Effector memory CD8-positive, alpha-beta T cell (primary cell): Measurements from ENCODE around the gene DOK3.
A peak's percentile ranks its signal among the peaks of the same experiment; 100 is the strongest.

Experiments used
- ATAC-seq: fragments of 150-1000 bp; cut with Tn5 transposase; replicated peaks from 2 replicates; pipeline ENCODE4 v1.10.0; 2021; ENCODE audit warnings: mild to moderate bottlenecking, moderate library complexity
- DNase-seq, 3 experiments: peaks; one replicate each; pipeline ENCODE4 v3.0.0; 2021
- H3K27ac Mint-ChIP-seq, 2 donors: one replicate each; pipeline ENCODE4 v1.8.0; 2022; ENCODE audit warnings: mild to moderate bottlenecking in 2 of 2, mixed read lengths in 2 of 2, moderate library complexity in 2 of 2
- H3K27me3 Mint-ChIP-seq, 2 donors: one replicate each; pipeline ENCODE4 v1.8.0; 2022; ENCODE audit warnings: mixed read lengths in 2 of 2
- H3K36me3 Mint-ChIP-seq: one replicate; pipeline ENCODE4 v1.8.0; 2022; ENCODE audit warnings: mild to moderate bottlenecking, moderate library complexity, mixed read lengths; ENCODE audit not compliant: insufficient read depth
- H3K4me1 Mint-ChIP-seq, 2 donors: one replicate each; pipeline ENCODE4 v1.8.0; 2022; ENCODE audit warnings: low read depth in 2 of 2, mixed read lengths in 2 of 2
- H3K4me3 Mint-ChIP-seq, 2 donors: one replicate each; pipeline ENCODE4 v1.8.0; 2022; ENCODE audit warnings: mild to moderate bottlenecking in 2 of 2, mixed read lengths in 2 of 2, moderate library complexity in 2 of 2
- H3K9me3 Mint-ChIP-seq, 2 donors: one replicate each; pipeline ENCODE4 v1.8.0; 2022; ENCODE audit warnings: mixed read lengths in 2 of 2
- total RNA-seq, 9 experiments: gene quantifications; one replicate each; lab custom pipeline; 2026; lab: John Stamatoyannopoulos, UW

The DOK3 gene, protein sequence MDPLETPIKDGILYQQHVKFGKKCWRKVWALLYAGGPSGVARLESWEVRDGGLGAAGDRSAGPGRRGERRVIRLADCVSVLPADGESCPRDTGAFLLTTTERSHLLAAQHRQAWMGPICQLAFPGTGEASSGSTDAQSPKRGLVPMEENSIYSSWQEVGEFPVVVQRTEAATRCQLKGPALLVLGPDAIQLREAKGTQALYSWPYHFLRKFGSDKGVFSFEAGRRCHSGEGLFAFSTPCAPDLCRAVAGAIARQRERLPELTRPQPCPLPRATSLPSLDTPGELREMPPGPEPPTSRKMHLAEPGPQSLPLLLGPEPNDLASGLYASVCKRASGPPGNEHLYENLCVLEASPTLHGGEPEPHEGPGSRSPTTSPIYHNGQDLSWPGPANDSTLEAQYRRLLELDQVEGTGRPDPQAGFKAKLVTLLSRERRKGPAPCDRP
- 0.50 to 6.8 (median 3.0) reads per million in 9 experiments for total RNA-seq

DNA sequence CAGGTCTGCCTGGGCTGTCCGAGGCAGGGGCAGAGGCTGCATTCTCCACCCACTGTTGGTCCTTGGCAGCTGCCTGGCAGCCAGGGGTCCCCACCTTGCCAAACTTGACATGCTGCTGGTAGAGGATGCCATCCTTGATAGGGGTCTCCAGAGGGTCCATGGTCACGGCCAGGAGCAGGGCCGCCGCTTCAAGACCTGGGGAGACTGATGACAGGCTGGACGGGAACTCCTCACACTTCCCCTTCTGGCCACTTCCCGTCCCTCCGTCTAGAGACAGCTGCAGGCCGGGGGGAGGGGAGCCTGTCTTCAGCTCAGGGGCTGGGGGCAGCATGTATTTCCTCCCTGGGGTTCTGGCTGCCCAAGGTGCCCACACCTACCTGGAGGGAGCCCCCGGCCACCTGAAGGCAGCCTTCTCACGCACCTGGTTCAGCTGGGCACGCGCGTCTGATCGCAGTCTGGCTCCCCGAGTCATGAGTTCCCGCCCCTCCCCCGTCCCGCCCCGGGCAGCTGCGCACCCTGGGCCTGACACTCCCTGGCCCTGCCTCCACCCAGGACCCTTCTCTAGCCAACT lies at the start of gene DOK3:
Gene DOK3 (minus strand): TSS at position 446 of the 571 bp plus-strand sequence. CDS start 286 bp downstream, at position 160.
- H3K36me3 Mint-ChIP-seq = peaks cover 24% of the 10 kb centered on the region
- DNase-seq (no peak), ATAC-seq (peak; percentile 24)
- peak within 1 kb of the TSS; percentile 80 for H3K27ac Mint-ChIP-seq
- H3K4me1 Mint-ChIP-seq = peaks cover 9% of the 10 kb centered on the region in 2 donors
- peak within 1 kb of the TSS in 1 of 2 donors; percentile 25 for H3K4me3 Mint-ChIP-seq
- H3K9me3 Mint-ChIP-seq = no peaks in the 10 kb centered on the region
- H3K27me3 Mint-ChIP-seq = no peaks in the 10 kb centered on the region

DNA sequence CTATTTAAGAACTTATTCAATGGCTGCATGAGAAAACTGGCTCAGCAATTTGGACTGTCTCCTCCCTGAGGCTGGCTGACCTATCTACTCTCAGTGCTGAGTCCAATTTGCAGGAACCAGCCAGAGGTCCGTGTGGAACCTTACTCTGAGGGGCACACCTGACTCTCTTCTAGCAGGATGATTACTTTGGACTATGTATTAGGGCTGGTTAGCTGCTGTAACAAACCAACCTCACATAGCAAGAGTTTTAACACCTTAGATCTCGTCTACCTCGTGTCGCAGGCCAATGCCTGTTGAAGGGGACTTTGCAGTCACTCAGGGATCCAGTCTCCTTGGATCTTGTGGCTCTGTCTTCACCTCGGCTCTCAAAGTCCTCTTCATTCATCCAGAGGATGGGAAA lies 48.2 kb upstream of the DOK3 start:
- Mint-ChIP-seq H3K36me3 (peaks cover 5% of the 10 kb centered on the region), H3K9me3 (no peaks in the 10 kb centered on the region), H3K4me3 (no peak overlapping the region), H3K4me1 (peaks cover 17% of the 10 kb centered on the region in 2 donors), H3K27ac (peak overlapping the region in 1 of 2 donors; percentile 35), H3K27me3 (no peaks in the 10 kb centered on the region)
- ATAC-seq (no peak), DNase-seq (no peak)

DNA sequence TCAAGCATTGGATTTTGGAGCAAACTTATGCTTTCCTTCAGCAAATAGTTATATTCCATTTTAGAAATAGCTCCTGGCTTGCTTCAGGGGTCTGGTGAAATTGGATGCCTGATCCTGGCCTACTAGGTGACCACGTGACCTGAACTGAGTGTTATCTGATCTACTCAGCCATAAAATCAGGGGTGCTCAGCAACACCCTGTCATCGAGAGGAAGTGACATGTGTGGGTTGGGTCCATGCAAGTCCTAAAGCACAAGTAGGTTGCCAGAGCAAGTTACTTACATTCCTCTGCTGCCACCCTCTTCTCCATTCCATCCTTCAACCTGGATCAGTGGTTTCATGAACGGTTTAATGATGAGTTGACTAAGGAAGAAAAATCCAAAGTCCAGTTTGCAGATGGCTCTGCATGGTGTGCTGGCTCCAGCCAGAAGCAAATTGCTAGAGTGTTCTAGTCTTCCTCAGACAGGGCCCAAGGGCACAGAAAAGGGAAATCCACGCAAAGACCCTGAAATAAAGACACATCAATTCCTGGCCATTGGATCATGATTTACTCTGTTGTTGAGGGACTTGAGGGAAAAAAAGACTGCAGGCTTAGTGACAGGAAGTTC lies 47.5 kb upstream of the DOK3 start:
- Mint-ChIP-seq H3K27ac (peak overlapping the region in 1 of 2 donors; percentile 35), H3K36me3 (peaks cover 7% of the 10 kb centered on the region), H3K4me3 (no peak overlapping the region), H3K27me3 (no peaks in the 10 kb centered on the region), H3K4me1 (peaks cover 23% of the 10 kb centered on the region in 2 donors), H3K9me3 (no peaks in the 10 kb centered on the region)
- DNase-seq (peak in 2 of 3 experiments; percentile 7 to 8), ATAC-seq (no peak)

DNA sequence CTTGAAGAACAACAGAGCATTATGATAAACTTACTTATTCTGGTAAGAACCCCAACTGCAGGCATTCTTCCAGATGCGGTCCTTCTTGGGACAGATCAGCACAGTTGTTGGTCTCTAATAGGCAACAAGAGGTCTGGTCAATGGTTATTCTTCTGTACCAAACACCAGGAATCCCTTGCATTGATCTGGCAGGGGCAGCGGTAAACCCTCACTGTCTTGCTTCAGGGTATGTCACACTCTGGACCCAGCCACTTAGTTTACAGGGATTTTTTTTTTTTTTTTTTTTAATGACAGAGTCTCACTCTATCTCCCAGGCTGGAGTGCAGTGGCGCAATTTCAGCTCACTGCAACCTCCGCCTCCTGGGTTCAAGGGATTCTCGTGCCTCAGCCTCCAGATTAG lies 46.0 kb upstream of the DOK3 start:
- Mint-ChIP-seq H3K9me3 (no peaks in the 10 kb centered on the region), H3K4me1 (peaks cover 26 to 27% of the 10 kb centered on the region in 2 donors), H3K27ac (no peak overlapping the region), H3K4me3 (no peak overlapping the region), H3K36me3 (peaks cover 10% of the 10 kb centered on the region), H3K27me3 (no peaks in the 10 kb centered on the region)
- ATAC-seq = no peak
- DNase-seq = no peak

DNA sequence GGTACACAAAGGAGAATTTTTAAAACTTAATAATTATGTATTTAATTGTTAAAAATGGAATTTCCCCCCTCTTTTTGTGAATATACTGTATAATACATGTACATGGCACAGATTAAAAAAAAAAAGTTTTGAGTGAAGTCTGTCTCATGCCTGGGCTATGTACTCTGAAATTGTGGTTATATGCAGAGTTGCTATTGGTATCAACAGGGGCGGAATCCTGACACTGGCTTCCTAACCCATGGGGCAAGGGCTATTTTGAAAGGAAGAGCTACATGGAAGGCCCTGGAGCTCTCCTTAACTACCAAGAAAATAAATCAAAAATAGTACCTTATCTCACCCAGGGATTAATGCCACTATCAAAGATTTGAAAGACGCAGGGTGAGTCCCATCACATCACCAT lies 45.6 kb upstream of the DOK3 start:
- Mint-ChIP-seq H3K4me3 (peak overlapping the region; percentile 90 to 93), H3K36me3 (peaks cover 10% of the 10 kb centered on the region), H3K27ac (no peak overlapping the region), H3K9me3 (no peaks in the 10 kb centered on the region), H3K27me3 (no peaks in the 10 kb centered on the region), H3K4me1 (peaks cover 27 to 28% of the 10 kb centered on the region in 2 donors)
- ATAC-seq = no peak
- no peak for DNase-seq

DNA sequence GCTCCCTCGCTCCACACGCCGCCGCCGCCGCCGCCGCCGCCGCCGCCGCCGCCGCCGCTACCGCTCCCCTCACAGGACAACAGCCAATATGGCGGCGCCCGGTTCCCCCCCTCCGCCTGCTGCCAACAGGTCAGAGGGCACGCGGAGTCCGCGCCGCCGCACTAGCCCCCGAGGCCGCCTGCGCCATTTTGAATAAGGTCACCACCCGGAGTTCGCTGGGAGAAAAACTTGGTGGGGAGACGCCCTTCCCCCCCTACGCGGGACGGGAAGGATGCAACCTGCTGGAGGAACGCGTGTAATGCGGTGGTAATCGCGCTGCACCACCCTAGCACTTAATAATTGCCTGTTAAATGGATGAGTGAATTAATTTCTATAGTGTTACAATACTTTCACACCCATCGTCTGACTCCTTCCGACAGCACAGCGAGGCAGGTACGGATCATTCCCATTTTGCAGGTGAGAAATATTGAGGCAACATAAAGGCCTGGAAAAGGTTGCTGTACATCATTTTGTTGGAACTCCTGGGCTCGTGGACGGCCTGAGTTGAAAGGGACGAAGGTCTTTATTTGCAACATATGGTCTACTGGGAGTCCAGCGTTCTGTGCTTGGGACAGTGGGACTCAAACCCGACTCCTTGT lies 45.0 kb upstream of the DOK3 start, which contains the start of gene FAM193B:
Gene FAM193B (minus strand): TSS at position 90 of the 638 bp plus-strand sequence. CDS start 105 bp downstream, outside the sequence.
- H3K27me3 Mint-ChIP-seq = no peaks in the 10 kb centered on the region
- peak; percentile 93 to 97 (median 93) for DNase-seq
- peak within 1 kb of the TSS; percentile 88 to 96 for H3K27ac Mint-ChIP-seq
- ATAC-seq = peak; percentile 96
- H3K4me3 Mint-ChIP-seq = peak within 1 kb of the TSS; percentile 90 to 93
- no peaks in the 10 kb centered on the region for H3K9me3 Mint-ChIP-seq
- peaks cover 27 to 28% of the 10 kb centered on the region in 2 donors for H3K4me1 Mint-ChIP-seq
- H3K36me3 Mint-ChIP-seq = peaks cover 10% of the 10 kb centered on the region

DNA sequence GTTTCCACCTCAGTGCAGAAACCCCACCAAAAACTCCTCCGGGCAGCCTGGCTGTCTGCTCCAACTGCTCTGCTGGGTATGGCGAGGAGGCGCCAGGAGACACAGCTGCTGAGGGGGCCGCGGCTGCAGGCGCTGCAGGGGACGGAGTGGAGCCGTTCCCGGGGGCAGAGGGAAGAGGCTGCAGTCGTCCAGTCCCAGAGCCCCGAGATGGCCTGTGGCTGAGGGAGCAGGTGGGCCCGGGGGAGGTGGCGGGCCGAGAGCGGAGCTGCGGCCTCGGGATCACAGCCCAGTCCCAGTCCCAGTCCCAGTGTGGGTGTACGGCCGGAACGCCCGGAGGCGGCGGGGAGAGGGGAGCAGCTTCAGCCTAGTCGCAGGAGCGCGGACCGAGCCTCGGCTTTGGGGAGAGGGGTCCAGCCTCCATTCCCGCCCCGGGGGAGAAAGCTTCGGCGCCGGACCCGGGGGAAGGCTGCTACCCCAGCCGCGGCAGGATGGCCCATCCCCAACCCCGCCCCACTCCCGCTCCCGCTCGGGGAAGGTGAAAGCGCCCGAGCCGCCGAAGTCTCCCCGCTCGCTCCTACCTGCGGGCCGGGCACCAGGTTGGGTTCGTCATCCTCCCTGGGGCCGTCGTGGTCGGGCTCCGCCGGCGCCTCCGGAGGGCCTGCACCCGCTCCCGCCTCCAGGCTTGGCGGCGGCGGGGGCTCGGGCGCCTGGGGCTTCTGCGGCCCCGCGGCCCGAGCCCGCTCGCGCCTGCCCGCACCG lies 44.2 kb upstream of the DOK3 start:
- Mint-ChIP-seq H3K36me3 (peaks cover 10% of the 10 kb centered on the region), H3K4me3 (peak overlapping the region; percentile 90 to 93), H3K4me1 (peaks cover 28 to 29% of the 10 kb centered on the region in 2 donors), H3K27ac (peak overlapping the region; percentile 88 to 96), H3K9me3 (no peaks in the 10 kb centered on the region), H3K27me3 (no peaks in the 10 kb centered on the region)
- peak; percentile 54 for ATAC-seq
- peak; percentile 24 to 29 (median 28) for DNase-seq

DNA sequence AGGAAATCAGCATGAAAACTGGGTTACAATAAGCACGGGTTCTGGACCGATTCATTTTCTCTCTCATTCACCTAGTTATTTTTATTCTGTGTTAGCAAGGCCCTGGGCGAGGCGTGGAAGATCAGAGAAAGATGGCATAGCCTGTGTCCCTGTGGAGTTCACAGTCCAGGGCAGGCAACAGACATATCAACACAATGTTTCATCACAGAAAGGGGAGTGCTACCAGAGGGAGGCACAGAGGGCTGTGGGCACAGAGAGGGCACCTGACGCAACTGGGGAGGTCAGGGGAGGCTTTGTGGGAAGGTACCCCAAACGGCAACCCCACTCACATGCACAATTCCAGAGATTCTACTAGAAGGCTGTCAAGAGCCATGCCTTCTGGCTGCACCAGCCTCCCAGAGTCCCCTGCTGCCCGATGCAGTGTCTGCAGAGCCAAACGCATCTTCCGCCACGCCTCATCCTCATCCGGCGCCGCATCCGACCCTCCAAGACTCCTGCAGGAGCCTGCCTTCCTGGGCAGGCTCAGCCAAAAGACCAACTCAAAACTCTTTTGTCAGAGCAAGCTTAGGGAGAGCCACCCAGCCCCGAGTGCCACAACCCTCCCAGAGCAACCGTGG lies 43.3 kb upstream of the DOK3 start:
- Mint-ChIP-seq H3K4me3 (peak overlapping the region; percentile 75 to 90), H3K9me3 (no peaks in the 10 kb centered on the region), H3K27ac (peak overlapping the region; percentile 44 to 50), H3K36me3 (peaks cover 12% of the 10 kb centered on the region), H3K4me1 (peaks cover 30 to 37% of the 10 kb centered on the region in 2 donors), H3K27me3 (no peaks in the 10 kb centered on the region)
- DNase-seq = no peak
- no peak for ATAC-seq

DNA sequence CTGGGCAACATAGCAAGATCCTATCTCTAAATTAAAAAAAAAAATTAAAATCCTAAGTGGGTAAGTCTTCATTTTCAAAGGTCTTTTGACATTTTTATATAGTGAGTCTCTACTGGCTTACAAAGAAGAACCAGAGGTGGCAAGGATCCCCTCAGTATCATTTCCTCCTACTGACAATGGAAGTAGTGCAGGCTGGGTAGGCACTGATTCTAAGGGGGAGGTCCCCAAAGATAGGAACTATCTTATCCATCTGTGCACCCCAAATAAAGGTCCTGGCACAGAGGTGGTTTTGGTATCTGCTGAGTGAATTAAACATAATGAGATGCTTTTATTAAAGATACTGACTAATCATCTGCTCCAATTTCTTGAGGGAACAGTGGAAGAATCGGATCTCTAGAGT lies 40.5 kb upstream of the DOK3 start:
- no peak for DNase-seq
- H3K9me3 Mint-ChIP-seq = no peaks in the 10 kb centered on the region
- H3K27me3 Mint-ChIP-seq = no peaks in the 10 kb centered on the region
- peaks cover 38 to 52% of the 10 kb centered on the region in 2 donors for H3K4me1 Mint-ChIP-seq
- peaks cover 17% of the 10 kb centered on the region for H3K36me3 Mint-ChIP-seq
- no peak for ATAC-seq
- no peak overlapping the region for H3K4me3 Mint-ChIP-seq
- H3K27ac Mint-ChIP-seq = no peak overlapping the region

DNA sequence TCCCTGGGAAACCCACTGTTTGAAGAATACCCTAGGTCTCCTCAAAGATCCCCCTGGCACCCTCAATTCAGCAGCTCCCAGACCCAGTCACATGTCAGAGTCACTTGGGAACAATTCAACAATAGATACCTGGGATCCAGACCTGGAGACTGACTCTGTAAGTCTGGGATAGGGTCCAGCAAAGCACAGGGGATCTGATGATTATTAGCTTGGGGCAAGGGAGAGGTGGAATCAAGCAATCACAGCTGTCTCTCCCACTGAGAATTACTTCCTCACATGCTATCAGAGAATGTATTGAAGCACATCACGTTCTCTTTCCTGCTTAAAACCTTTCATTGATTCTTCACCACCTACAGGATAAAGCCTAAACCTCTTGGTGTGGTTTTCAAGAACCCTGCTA lies 38.9 kb upstream of the DOK3 start:
- no peaks in the 10 kb centered on the region for H3K9me3 Mint-ChIP-seq
- H3K4me1 Mint-ChIP-seq = peaks cover 34 to 51% of the 10 kb centered on the region in 2 donors

DNA sequence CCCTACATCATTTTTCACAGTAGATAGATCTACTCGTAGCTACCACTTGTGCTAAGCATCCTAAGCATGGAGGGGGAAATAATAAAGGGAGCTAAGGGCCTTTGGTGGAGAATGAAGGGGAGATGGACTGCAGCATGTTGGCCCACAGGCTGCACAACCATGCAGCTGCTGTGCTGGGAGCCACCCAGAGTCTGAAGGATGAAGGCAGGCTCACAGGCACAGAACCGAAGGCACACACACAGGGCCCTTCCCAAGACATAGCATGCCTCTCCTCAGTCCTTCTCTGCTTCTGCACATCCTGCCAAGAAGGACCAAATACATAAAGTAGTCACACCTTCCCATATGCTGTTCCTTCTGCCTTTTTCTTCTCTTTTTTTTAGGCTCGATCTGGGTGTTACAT lies 38.1 kb upstream of the DOK3 start:
- no peak for ATAC-seq
- H3K27ac Mint-ChIP-seq = no peak overlapping the region
- peaks cover 12% of the 10 kb centered on the region for H3K36me3 Mint-ChIP-seq
- H3K27me3 Mint-ChIP-seq = no peaks in the 10 kb centered on the region
- H3K4me1 Mint-ChIP-seq = peaks cover 28 to 49% of the 10 kb centered on the region in 2 donors
- no peak for DNase-seq
- no peaks in the 10 kb centered on the region for H3K9me3 Mint-ChIP-seq
- no peak overlapping the region for H3K4me3 Mint-ChIP-seq

More for the DNA sequence above, 38.9 kb upstream of the DOK3 start:
- H3K27ac Mint-ChIP-seq = peak overlapping the region in 1 of 2 donors; percentile 77
- ATAC-seq = no peak
- no peak overlapping the region for H3K4me3 Mint-ChIP-seq
- H3K27me3 Mint-ChIP-seq = no peaks in the 10 kb centered on the region
- H3K36me3 Mint-ChIP-seq = peaks cover 13% of the 10 kb centered on the region
- DNase-seq = no peak

DNA sequence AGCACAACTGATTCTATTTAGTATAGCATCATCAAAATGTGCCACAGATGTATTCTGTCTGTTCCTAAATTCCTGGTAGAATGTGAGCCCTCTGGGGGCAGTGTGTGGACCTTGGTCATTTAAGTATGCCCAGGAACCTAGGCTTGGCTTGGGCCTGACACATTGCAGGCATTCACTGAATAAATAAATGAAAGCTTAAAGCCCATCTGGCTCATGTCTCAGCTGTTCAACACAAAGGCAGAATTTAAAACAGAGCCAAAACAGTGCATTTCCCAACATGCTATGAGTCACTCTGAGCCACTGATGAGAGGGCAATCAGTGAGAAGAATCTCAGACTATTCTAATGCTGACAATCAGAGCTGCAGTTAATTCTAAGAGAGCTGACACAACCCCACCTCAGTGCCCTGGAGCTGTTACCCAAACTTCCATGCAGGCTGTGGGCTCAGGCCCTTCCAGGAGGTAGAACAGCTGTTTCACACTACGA lies 36.7 kb upstream of the DOK3 start:
- Mint-ChIP-seq H3K9me3 (no peaks in the 10 kb centered on the region), H3K4me3 (no peak overlapping the region), H3K27me3 (no peaks in the 10 kb centered on the region)

More for the DNA sequence above, 36.7 kb upstream of the DOK3 start:
- ATAC-seq = no peak
- peak overlapping the region in 1 of 2 donors; percentile 85 for H3K27ac Mint-ChIP-seq
- H3K4me1 Mint-ChIP-seq = peaks cover 19 to 45% of the 10 kb centered on the region in 2 donors
- DNase-seq = no peak
- peaks cover 11% of the 10 kb centered on the region for H3K36me3 Mint-ChIP-seq
